OCI-LY7 (cell line): ENCODE measurements around the gene INHBB. TPM values are rescaled to one million over a fixed set of nuclear protein-coding genes. Genes with fewer than 3 reads are reported as not detected.

Experiments used
- BruUV-seq: library from RNA; stranded (reverse); fragments of 400-500 nt; replicated peaks from 2 replicates; lab custom pipeline; 2021; lab: Mats Ljungman, UMichigan
- CTCF ChIA-PET: fragments of 300-600 bp; sonication (Branson Sonifier 250); formaldehyde crosslinking; loops from one replicate; lab custom pipeline; 2022; ENCODE audit warnings: antibody characterized with exemption; ENCODE audit not compliant: unreplicated experiment; lab: Charles Lee
- POLR2A ChIA-PET: fragments of 300-600 bp; sonication (Branson Sonifier 250); formaldehyde crosslinking; loops from one replicate; lab custom pipeline; 2022; ENCODE audit warnings: antibody characterized with exemption; lab: Charles Lee
- DNase-seq: peaks from one replicate; pipeline ENCODE4 v3.0.0-alpha.2; 2015; ENCODE audit warnings: low spot score
- H2AFZ ChIP-seq: fragments of 200-600 bp; sonication (generic), shearing (Covaris generic); 2 replicates; pipeline ENCODE4 v1.6.1; 2014; ENCODE audit warnings: mild to moderate bottlenecking, antibody characterized with exemption, low read length, moderate library complexity
- H3K27ac ChIP-seq: fragments of 200-600 bp; sonication (generic); 2 replicates; pipeline ENCODE4 v1.5.1; 2014; ENCODE audit warnings: mixed run types, low read depth, mild to moderate bottlenecking, moderate library complexity, low read length, inconsistent platforms; ENCODE audit not compliant: poor library complexity, severe bottlenecking
- H3K36me3 ChIP-seq: fragments of 200-600 bp; sonication (generic); 2 replicates; pipeline ENCODE4 v1.6.1; 2014; ENCODE audit warnings: mild to moderate bottlenecking, antibody characterized with exemption, low read length, moderate library complexity, mixed read lengths; ENCODE audit not compliant: insufficient read depth
- H3K4me1 ChIP-seq: fragments of 200-600 bp; sonication (generic); 2 replicates; pipeline ENCODE4 v1.5.1; 2014; ENCODE audit warnings: mild to moderate bottlenecking, low read length; ENCODE audit not compliant: insufficient read depth, poor library complexity, severe bottlenecking
- H3K4me2 ChIP-seq: fragments of 200-600 bp; sonication (generic); 2 replicates; pipeline ENCODE4 v1.6.1; 2014; ENCODE audit warnings: mild to moderate bottlenecking, low read length
- H3K4me3 ChIP-seq: fragments of 200-600 bp; sonication (generic); 2 replicates; pipeline ENCODE4 v1.5.1; 2014; ENCODE audit warnings: mild to moderate bottlenecking, low read depth, low read length; ENCODE audit not compliant: poor library complexity, severe bottlenecking
- H3K79me2 ChIP-seq: fragments of 200-600 bp; sonication (generic); 2 replicates; pipeline ENCODE4 v1.6.1; 2016; ENCODE audit warnings: low read depth, mild to moderate bottlenecking, low read length, moderate library complexity, mixed read lengths; ENCODE audit not compliant: insufficient read depth
- H3K9me2 ChIP-seq: fragments of 200-600 bp; sonication (generic); 2 replicates; pipeline ENCODE4 v1.6.1; 2016; ENCODE audit warnings: mild to moderate bottlenecking, low read length, mixed read lengths; ENCODE audit not compliant: insufficient read depth
- H3K9me3 ChIP-seq: fragments of 200-600 bp; sonication (generic); 2 replicates; pipeline ENCODE4 v1.6.1; 2014; ENCODE audit warnings: mild to moderate bottlenecking, mixed run types, low read length, mixed read lengths
- H4K20me1 ChIP-seq: fragments of 200-600 bp; sonication (generic); 2 replicates; pipeline ENCODE4 v1.6.1; 2014; ENCODE audit warnings: mild to moderate bottlenecking, antibody characterized with exemption, low read length, moderate library complexity, mixed read lengths; ENCODE audit not compliant: insufficient read depth
- CTCF ChIP-seq: fragments of 200-600 bp; sonication (generic); conservative IDR thresholded peaks from 2 replicates; pipeline ENCODE4 v1.5.1; 2014; ENCODE audit warnings: mild to moderate bottlenecking, antibody characterized with exemption, low read length, moderate library complexity, mixed read lengths
- EZH2phosphoT487 ChIP-seq: fragments of 200-600 bp; sonication (generic); IDR thresholded peaks from 2 replicates; pipeline ENCODE4 v1.6.1; 2018; ENCODE audit warnings: low read depth, borderline replicate concordance, mild to moderate bottlenecking, mixed run types, antibody characterized with exemption, low read length, moderate library complexity, mixed read lengths
- intact Hi-C: fragments of 100-400 bp; cut with micrococcal nuclease; formaldehyde crosslinking; loops from one replicate; pipeline ENCODE4 v1.10.0; 2022; ENCODE audit not compliant: unreplicated experiment
- total RNA-seq, 2 experiments: library from RNA; depleted of rRNA in 1 of 2; stranded (reverse); fragments of >200 nt in 1 of 2; shearing (Covaris generic) in 1 of 2; gene quantifications; 2 replicates each; pipeline ENCODE4 v1.2.3, GENCODE V29; 2014 to 2022

INHBB gene
- total RNA-seq, 2 experiments from 2014 or later: not detected

GRCh38 chr2:120346667-120347358, 877 bp downstream of the INHBB start:
- H3K79me2 ChIP-seq: no peaks in the 10 kb centered on the region
- no peaks in the 10 kb centered on the region for H3K9me2 ChIP-seq
- no TSS peak for BruUV-seq
- intact Hi-C loops: no loop called here
- no peaks in the 10 kb centered on the region for H4K20me1 ChIP-seq
- H3K9me3 ChIP-seq: no peaks in the 10 kb centered on the region
- TF ChIP-seq CTCF: no peak
- ChIA-PET POLR2A (no interaction called here), CTCF (no interaction called here)
- no peak for DNase-seq
- no peak overlapping the region for H2AFZ ChIP-seq
- no peak overlapping the region for H3K4me2 ChIP-seq
- H3K27ac ChIP-seq: no peak overlapping the region
- no peak overlapping the region for H3K4me3 ChIP-seq
- no peaks in the 10 kb centered on the region for H3K36me3 ChIP-seq
- no peaks in the 10 kb centered on the region for H3K4me1 ChIP-seq

- Histone ChIP-seq H3K4me2 (no peak overlapping the region), H3K36me3 (no peaks in the 10 kb centered on the region), H3K4me3 (no peak overlapping the region), H3K79me2 (no peaks in the 10 kb centered on the region), H3K9me3 (no peaks in the 10 kb centered on the region), H2AFZ (no peak overlapping the region), H3K4me1 (no peaks in the 10 kb centered on the region), H3K9me2 (no peaks in the 10 kb centered on the region), H4K20me1 (no peaks in the 10 kb centered on the region), H3K27ac (no peak overlapping the region)
- ChIA-PET CTCF (no interaction called here), POLR2A (interaction anchor here (0.7 kb wide), 1 partner anchor 296 kb away, joined by 7 read pairs; no protein-coding TSS in a partner anchor)
- no TSS peak for BruUV-seq
- intact Hi-C loops: no loop called here
- no peak for TF ChIP-seq EZH2phosphoT487
- TF ChIP-seq CTCF: no peak
- DNase-seq: no peak
Observed at GRCh38 chr2:120347396-120348060, 1.6 kb downstream of the INHBB start.

GRCh38 chr2:120348134-120348736, 2.3 kb downstream of the INHBB start:
- no TSS peak for BruUV-seq

More at GRCh38 chr2:120348134-120348736, 2.3 kb downstream of the INHBB start:
- Histone ChIP-seq H2AFZ (no peak overlapping the region), H3K9me2 (no peaks in the 10 kb centered on the region), H3K27ac (no peak overlapping the region), H3K79me2 (no peaks in the 10 kb centered on the region), H4K20me1 (no peaks in the 10 kb centered on the region), H3K36me3 (no peaks in the 10 kb centered on the region), H3K4me2 (no peak overlapping the region), H3K4me1 (no peaks in the 10 kb centered on the region), H3K4me3 (no peak overlapping the region), H3K9me3 (no peaks in the 10 kb centered on the region)
- no peak for DNase-seq
- intact Hi-C loops: no loop called here
- CTCF ChIA-PET: no interaction called here
- TF ChIP-seq EZH2phosphoT487 (no peak), CTCF (no peak)
- POLR2A ChIA-PET: interaction anchor here (0.7 kb wide), 3 partner anchors 295 to 1322 kb away, joined by 7 read pairs; no protein-coding TSS in a partner anchor
